A673 (cell line): ENCODE results near the gene RYK. TPM values are rescaled to one million over a fixed set of nuclear protein-coding genes. Genes with fewer than 3 reads are reported as not detected.

Experiments used
- BruUV-seq: library from RNA; stranded (reverse); fragments of 400-500 nt; replicated peaks from 2 replicates; lab custom pipeline; 2021; lab: Mats Ljungman, UMichigan
- CTCF ChIA-PET: fragments of 300-600 bp; sonication (Branson Sonifier 250); formaldehyde crosslinking; loops from one replicate; lab custom pipeline; 2022; ENCODE audit warnings: antibody characterized with exemption; lab: Charles Lee
- POLR2A ChIA-PET: fragments of 300-600 bp; sonication (Branson Sonifier 250); formaldehyde crosslinking; loops from one replicate; lab custom pipeline; 2022; ENCODE audit warnings: antibody characterized with exemption; ENCODE audit not compliant: low non-redundant PET; lab: Charles Lee
- DNase-seq: peaks from one replicate; pipeline ENCODE4 v3.0.0-alpha.2; 2015; ENCODE audit warnings: low spot score
- H3K27ac ChIP-seq: fragments of 200-600 bp; sonication (generic); 2 replicates; pipeline ENCODE4 v1.5.1; 2016; ENCODE audit warnings: mixed run types, low read depth, mild to moderate bottlenecking, mixed read lengths, antibody characterized with exemption, low read length; ENCODE audit not compliant: poor library complexity, severe bottlenecking
- H3K27me3 ChIP-seq: fragments of 200-600 bp; sonication (generic); replicated peaks from 2 replicates; pipeline ENCODE4 v1.6.1; 2017; ENCODE audit warnings: mixed run types, low read depth, mild to moderate bottlenecking, mixed read lengths, antibody characterized with exemption, low read length; ENCODE audit not compliant: insufficient read depth, poor library complexity
- H3K36me3 ChIP-seq: fragments of 200-600 bp; sonication (generic); 2 replicates; pipeline ENCODE4 v1.6.1; 2016; ENCODE audit warnings: mixed run types, mild to moderate bottlenecking, mixed read lengths, antibody characterized with exemption, low read length; ENCODE audit not compliant: insufficient read depth, poor library complexity, severe bottlenecking
- H3K4me1 ChIP-seq: fragments of 200-600 bp; sonication (generic); 2 replicates; pipeline ENCODE4 v1.6.1; 2017; ENCODE audit warnings: mixed run types, mild to moderate bottlenecking, mixed read lengths, antibody characterized with exemption, low read length; ENCODE audit not compliant: insufficient read depth, poor library complexity, severe bottlenecking
- H3K4me3 ChIP-seq: fragments of 200-600 bp; sonication (generic); 2 replicates; pipeline ENCODE4 v1.5.1; 2016; ENCODE audit warnings: low read depth, mixed run types, mild to moderate bottlenecking, mixed read lengths, low read length; ENCODE audit not compliant: poor library complexity, severe bottlenecking
- H3K9me3 ChIP-seq: fragments of 200-600 bp; sonication (generic); 2 replicates; pipeline ENCODE4 v1.6.1; 2016; ENCODE audit warnings: mixed run types, low read depth, mild to moderate bottlenecking, mixed read lengths, antibody characterized with exemption, low read length; ENCODE audit not compliant: poor library complexity, severe bottlenecking
- EZH2 ChIP-seq: fragments of 200-600 bp; sonication (generic); IDR thresholded peaks from 2 replicates; pipeline ENCODE4 v1.6.1; 2017; ENCODE audit warnings: borderline replicate concordance, low read depth, mild to moderate bottlenecking, mixed read lengths, antibody characterized with exemption, low read length; ENCODE audit not compliant: poor library complexity, severe bottlenecking
- intact Hi-C: fragments of 100-400 bp; cut with micrococcal nuclease; formaldehyde crosslinking; loops from one replicate; pipeline ENCODE4 v1.10.0; 2022; ENCODE audit not compliant: unreplicated experiment
- total RNA-seq: library from RNA; stranded (reverse); gene quantifications from 2 replicates; pipeline ENCODE4 v1.2.3, GENCODE V29; 2021
- TF ChIP-seq, protein P1 (sequence below): fragments of 300-800, 200-600 bp; sonication (generic); conservative IDR thresholded peaks from 2 replicates; pipeline ENCODE4 v1.5.1; 2017; ENCODE audit warnings: low read depth, mild to moderate bottlenecking, antibody characterized with exemption, low read length, moderate library complexity, mixed read lengths

Gene RYK
- total RNA-seq, 1 experiment from 2014 or later, result 47.8 TPM

DNA sequence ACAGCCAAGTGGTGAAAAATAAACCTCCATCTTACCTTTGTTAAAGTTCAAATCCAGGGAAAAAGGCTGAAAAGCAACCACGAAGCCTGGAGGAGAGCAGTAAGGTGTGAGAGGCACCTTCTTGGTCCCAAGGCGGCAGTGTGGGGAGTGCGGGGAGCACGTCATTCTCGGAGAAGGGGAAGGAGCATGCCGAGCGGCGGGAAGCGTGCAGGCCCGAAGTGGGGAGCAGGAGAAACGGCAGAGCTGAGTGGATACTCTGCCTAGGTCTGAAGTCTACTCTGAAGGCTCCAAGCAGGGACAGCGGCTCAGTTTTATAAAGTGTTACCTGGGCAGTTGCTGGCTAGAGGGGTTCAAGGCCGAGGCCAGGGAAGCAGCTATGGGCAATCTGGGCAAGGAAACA, 96.9 kb downstream of the RYK start:
- H3K4me1 ChIP-seq, result peaks cover 6% of the 10 kb centered on the region
- DNase-seq, result no peak
- ChIA-PET CTCF (no interaction called here), POLR2A (no interaction called here)
- no TSS peak for BruUV-seq
- H3K9me3 ChIP-seq, result no peaks in the 10 kb centered on the region
- intact Hi-C loops, result no loop called here
- TF ChIP-seq, protein P1, sequence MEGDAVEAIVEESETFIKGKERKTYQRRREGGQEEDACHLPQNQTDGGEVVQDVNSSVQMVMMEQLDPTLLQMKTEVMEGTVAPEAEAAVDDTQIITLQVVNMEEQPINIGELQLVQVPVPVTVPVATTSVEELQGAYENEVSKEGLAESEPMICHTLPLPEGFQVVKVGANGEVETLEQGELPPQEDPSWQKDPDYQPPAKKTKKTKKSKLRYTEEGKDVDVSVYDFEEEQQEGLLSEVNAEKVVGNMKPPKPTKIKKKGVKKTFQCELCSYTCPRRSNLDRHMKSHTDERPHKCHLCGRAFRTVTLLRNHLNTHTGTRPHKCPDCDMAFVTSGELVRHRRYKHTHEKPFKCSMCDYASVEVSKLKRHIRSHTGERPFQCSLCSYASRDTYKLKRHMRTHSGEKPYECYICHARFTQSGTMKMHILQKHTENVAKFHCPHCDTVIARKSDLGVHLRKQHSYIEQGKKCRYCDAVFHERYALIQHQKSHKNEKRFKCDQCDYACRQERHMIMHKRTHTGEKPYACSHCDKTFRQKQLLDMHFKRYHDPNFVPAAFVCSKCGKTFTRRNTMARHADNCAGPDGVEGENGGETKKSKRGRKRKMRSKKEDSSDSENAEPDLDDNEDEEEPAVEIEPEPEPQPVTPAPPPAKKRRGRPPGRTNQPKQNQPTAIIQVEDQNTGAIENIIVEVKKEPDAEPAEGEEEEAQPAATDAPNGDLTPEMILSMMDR, result no peak
- no peak for TF ChIP-seq EZH2
- H3K36me3 ChIP-seq, result peaks cover 27% of the 10 kb centered on the region
- no peak overlapping the region for H3K4me3 ChIP-seq
- H3K27me3 ChIP-seq, result no peaks in the 10 kb centered on the region
- H3K27ac ChIP-seq, result no peak overlapping the region

DNA sequence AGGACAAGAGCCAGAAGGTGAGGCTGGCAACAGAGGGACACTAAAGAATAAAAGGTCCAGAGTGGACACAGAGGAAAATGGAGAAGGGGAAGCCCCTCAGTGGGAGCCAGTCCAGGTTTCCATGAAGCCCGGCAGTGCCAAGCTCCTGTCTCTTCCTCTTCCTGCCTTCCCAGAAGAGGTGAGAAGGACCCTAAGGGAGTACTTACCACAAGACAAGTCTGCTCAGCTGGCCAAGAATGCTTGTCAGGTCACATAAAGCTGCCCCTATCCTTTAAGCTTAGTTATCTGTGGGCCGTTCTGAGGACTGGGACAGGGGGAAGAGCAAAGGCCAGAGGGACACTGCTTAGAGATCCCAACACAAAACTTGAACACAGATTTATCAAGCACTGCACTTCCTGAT, 100.2 kb downstream of the RYK start:
- H3K4me1 ChIP-seq, result peaks cover 6% of the 10 kb centered on the region
- H3K27me3 ChIP-seq, result no peaks in the 10 kb centered on the region
- ChIA-PET POLR2A (no interaction called here), CTCF (no interaction called here)
- BruUV-seq, result no TSS peak
- H3K36me3 ChIP-seq, result peaks cover 3% of the 10 kb centered on the region
- no peak for DNase-seq
- no peak overlapping the region for H3K4me3 ChIP-seq
- intact Hi-C loops, result no loop called here
- no peak overlapping the region for H3K27ac ChIP-seq
- no peaks in the 10 kb centered on the region for H3K9me3 ChIP-seq
- no peak for TF ChIP-seq EZH2
- TF ChIP-seq, protein P1, result no peak

DNA sequence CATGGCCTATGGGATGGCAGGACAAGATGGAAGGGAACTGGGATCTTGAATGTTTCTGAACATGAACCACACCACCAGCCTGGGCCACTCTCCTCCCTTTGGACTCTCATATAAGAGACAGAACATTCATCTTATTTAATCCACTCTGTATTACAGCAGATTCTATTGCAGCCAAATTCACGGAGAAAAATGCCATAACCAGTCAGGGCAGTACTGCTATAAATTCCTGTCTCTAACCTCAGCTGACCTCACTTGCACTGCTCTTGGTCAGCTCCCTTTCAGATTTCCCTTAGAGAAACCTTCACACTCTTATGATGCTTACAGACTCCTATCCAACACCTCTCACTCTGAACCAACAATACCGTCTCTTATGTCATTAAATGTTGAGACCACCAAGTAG, 101.4 kb downstream of the RYK start:
- intact Hi-C loops, result no loop called here
- TF ChIP-seq EZH2, result no peak
- TF ChIP-seq, protein P1, result no peak
- ChIA-PET CTCF (no interaction called here), POLR2A (no interaction called here)
- BruUV-seq, result no TSS peak
- no peak overlapping the region for H3K27ac ChIP-seq
- H3K9me3 ChIP-seq, result no peaks in the 10 kb centered on the region
- H3K36me3 ChIP-seq, result no peaks in the 10 kb centered on the region
- no peaks in the 10 kb centered on the region for H3K27me3 ChIP-seq
- no peak for DNase-seq
- no peak overlapping the region for H3K4me3 ChIP-seq
- H3K4me1 ChIP-seq, result peaks cover 6% of the 10 kb centered on the region
